Gastroesophageal sphincter (tissue), 4 donors: ENCODE measurements around the gene SRP68. TPM values are rescaled to one million over a fixed set of nuclear protein-coding genes. Genes with fewer than 3 reads are reported as not detected.

Experiments
- ATAC-seq: fragments of 150-250 bp; one replicate; pipeline ENCODE4 v1.9.1; 2016; ENCODE audit warnings: mild to moderate bottlenecking, moderate library complexity
- H3K27ac ChIP-seq, 4 donors: fragments of 200-600 bp; sonication (generic) in 3 of 4; 1 replicate in 3 of 4; 2 replicates in 1 of 4; pipeline ENCODE4 v1.5.1; 2016 to 2019
- H3K27me3 ChIP-seq: fragments of 200-600 bp; sonication (generic); one replicate; pipeline ENCODE4 v1.5.1; 2019
- H3K36me3 ChIP-seq, 2 donors: fragments of 200-600 bp; sonication (generic); one replicate each; pipeline ENCODE4 v1.5.1; 2019; ENCODE audit warnings: control low read depth in 1 of 2
- H3K4me1 ChIP-seq, 3 donors: fragments of 200-600 bp; sonication (generic); 1 replicate in 2 of 3; 2 replicates in 1 of 3; pipeline ENCODE4 v1.5.1; 2016 to 2019; ENCODE audit warnings: control low read depth in 2 of 3
- H3K4me3 ChIP-seq, 2 donors: fragments of 200-600 bp; sonication (generic); one replicate each; pipeline ENCODE4 v1.5.1; 2019; ENCODE audit warnings: mild to moderate bottlenecking in 1 of 2, moderate library complexity in 1 of 2
- H3K9me3 ChIP-seq, 3 donors: fragments of 200-600 bp; sonication (generic); one replicate each; pipeline ENCODE4 v1.5.1; 2017 to 2019; ENCODE audit warnings: control low read depth in 2 of 3
- EP300 ChIP-seq: sonication (generic); formaldehyde crosslinking; IDR thresholded peaks from one replicate; pipeline ENCODE4 v1.6.1; 2017; ENCODE audit warnings: antibody characterized with exemption, mild to moderate bottlenecking
- POLR2A ChIP-seq, 2 donors: fragments of 450-650 bp; IDR thresholded peaks; one replicate each; pipeline ENCODE4 v1.6.1; 2017; ENCODE audit warnings: antibody characterized with exemption in 2 of 2, mild to moderate bottlenecking in 2 of 2, moderate library complexity in 1 of 2
- POLR2AphosphoS5 ChIP-seq: sonication (generic); formaldehyde crosslinking; IDR thresholded peaks from one replicate; pipeline ENCODE4 v1.6.1; 2017; ENCODE audit warnings: antibody characterized with exemption
- WGBS, 2 donors: methylation state at CpG; one replicate each; pipeline ENCODE4 v1.1.5; 2018; ENCODE audit warnings: low coverage in 1 of 2; 5-methylcytosine and 5-hydroxymethylcytosine counted together
- total RNA-seq, 4 donors: library from RNA; depleted of rRNA; stranded (reverse); fragments of >200 nt; gene quantifications; one replicate each; pipeline ENCODE4 v1.1.0, GENCODE V29; 2016
- TF ChIP-seq, protein P1 (sequence below), 4 experiments: fragments of 200-600 bp in 2 of 4; fragments of 450-650 bp in 2 of 4; sonication (generic) in 1 of 4; IDR thresholded peaks; one replicate each; pipeline ENCODE4 v1.5.1; 2017 to 2019; ENCODE audit warnings: antibody characterized with exemption in 4 of 4, mild to moderate bottlenecking in 2 of 4, moderate library complexity in 2 of 4

Gene SRP68
- 10 to 100 TPM; 43.0 to 63.8 (median 48.7) TPM for total RNA-seq

DNA sequence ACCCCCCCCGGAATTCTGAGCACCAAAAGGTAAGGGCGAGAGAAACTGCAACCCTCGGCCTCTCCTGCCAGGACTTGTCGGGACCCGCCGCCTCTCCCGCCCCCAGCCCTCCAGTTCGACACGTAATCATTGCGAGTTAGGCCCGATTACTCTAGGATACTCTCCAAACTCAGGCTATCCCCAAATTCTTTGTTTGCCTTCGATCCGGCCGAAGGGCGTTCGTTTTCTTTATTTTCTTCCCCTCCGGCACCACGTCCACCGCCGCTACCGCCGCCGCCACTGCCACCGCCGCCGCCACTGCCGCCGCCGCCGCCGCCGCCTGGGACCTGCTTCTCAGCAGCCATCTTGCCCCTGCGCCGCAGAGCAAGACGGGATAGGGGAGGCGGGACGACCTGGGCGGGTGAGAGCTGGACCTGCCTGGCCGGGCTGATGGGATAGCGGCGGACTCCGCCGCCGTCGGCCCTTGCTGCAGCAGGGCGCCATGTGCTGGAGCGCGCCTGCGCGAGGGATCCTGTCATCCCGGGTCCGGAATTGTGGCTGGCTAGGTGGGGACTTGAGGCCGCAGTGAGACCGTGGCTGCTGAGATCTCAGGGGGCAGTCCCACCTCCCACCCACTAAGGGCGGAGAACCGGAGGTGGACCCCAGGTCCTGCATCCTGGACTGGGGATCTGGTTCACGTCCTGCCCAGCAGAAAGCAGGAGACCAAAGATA lies at the start of gene SRP68:
TSS of gene SRP68 (minus strand) at position 370 of the 711 bp plus-strand sequence. CDS start at position 344, 26 bp downstream.
- H3K9me3 ChIP-seq: no peaks in the 10 kb centered on the region
- H3K4me3 ChIP-seq: peak within 1 kb of the TSS; percentile 90 to 96
- H3K27ac ChIP-seq: peak within 1 kb of the TSS; percentile 56 to 85 (median 74)
- peak; percentile 98 for ATAC-seq
- peaks cover 41% of the 10 kb centered on the region for H3K27me3 ChIP-seq
- WGBS, 2 donors: 0% methylated on average over 15 to 27 of the region's 57 CpGs
- peaks cover 0 to 25% of the 10 kb centered on the region in 2 donors for H3K36me3 ChIP-seq
- TF ChIP-seq EP300 (no peak), POLR2AphosphoS5 (peak; percentile 63), POLR2A (IDR thresholded peaks at IDR 0.05) (peak; percentile 67)
- TF ChIP-seq, protein P1, sequence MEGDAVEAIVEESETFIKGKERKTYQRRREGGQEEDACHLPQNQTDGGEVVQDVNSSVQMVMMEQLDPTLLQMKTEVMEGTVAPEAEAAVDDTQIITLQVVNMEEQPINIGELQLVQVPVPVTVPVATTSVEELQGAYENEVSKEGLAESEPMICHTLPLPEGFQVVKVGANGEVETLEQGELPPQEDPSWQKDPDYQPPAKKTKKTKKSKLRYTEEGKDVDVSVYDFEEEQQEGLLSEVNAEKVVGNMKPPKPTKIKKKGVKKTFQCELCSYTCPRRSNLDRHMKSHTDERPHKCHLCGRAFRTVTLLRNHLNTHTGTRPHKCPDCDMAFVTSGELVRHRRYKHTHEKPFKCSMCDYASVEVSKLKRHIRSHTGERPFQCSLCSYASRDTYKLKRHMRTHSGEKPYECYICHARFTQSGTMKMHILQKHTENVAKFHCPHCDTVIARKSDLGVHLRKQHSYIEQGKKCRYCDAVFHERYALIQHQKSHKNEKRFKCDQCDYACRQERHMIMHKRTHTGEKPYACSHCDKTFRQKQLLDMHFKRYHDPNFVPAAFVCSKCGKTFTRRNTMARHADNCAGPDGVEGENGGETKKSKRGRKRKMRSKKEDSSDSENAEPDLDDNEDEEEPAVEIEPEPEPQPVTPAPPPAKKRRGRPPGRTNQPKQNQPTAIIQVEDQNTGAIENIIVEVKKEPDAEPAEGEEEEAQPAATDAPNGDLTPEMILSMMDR (IDR thresholded peaks at IDR 0.05): peak in 1 of 4 experiments; percentile 38
- peaks cover 0 to 72% (median 40%) of the 10 kb centered on the region in 3 donors for H3K4me1 ChIP-seq

DNA sequence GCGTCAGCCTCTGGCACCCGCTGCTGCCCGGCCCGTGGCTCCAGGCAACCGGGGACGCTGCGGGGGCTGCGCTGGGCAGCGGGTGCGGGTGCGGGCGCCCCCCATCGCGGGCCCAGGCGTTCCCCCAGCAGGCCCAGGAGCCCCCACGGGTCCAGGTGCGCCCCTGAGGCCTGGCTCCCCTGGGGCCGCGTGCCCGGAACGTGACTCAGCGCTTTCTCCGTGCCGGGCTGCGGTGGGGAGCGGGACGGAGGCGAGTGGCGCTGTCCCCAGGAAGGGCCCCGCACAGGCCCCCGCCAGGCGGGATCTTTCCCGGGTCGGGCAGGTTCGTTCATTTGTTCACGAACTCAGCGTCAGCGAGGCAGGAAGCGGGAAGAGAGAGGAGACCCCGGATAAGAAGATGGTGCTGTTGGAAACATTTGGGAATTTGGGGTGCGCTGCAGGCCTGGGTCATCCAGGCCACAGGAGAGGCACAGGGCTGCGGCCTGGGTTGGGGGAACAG lies 49.7 kb upstream of the SRP68 start:
- Histone ChIP-seq H3K4me3 (peak overlapping the region; percentile 20 to 49), H3K9me3 (no peaks in the 10 kb centered on the region), H3K27ac (peak overlapping the region in 1 of 4 donors; percentile 61), H3K4me1 (peaks cover 0 to 12% (median 5%) of the 10 kb centered on the region in 3 donors), H3K27me3 (peaks cover 11% of the 10 kb centered on the region), H3K36me3 (no peaks in the 10 kb centered on the region)
- peak; percentile 50 for ATAC-seq
- 51% methylated on average over 3 of the region's 42 CpGs; no CpG with 5 or more reads in 1 of the 2 donors for WGBS, 2 donors
- TF ChIP-seq EP300 (no peak), POLR2AphosphoS5 (no peak), POLR2A (IDR thresholded peaks at IDR 0.05) (no peak)
- TF ChIP-seq, protein P1 (IDR thresholded peaks at IDR 0.05): no peak

DNA sequence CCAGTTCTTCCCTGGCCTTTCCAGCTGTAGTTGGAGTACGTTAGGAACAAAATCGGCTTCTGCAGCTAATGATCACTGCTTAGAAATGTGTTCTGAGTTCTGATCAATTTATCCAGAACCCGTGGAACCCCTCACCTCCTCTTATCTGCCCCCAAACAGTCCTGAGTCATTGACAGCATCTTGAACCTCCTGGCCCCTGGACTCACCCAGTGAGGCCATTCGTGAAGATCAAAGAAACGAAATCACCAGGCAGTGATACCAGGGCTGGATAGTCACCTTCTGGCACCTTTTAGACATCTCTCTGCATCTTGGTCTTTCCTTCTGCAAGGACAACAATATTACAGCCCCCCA lies 48.3 kb upstream of the SRP68 start:
- no peaks in the 10 kb centered on the region for H3K9me3 ChIP-seq
- no peak overlapping the region for H3K4me3 ChIP-seq
- TF ChIP-seq POLR2AphosphoS5: no peak
- TF ChIP-seq, protein P1 (IDR thresholded peaks at IDR 0.05): no peak
- TF ChIP-seq POLR2A (IDR thresholded peaks at IDR 0.05): no peak
- no peak for TF ChIP-seq EP300
- H3K27me3 ChIP-seq: peaks cover 11% of the 10 kb centered on the region
- ATAC-seq: no peak
- H3K36me3 ChIP-seq: no peaks in the 10 kb centered on the region
- WGBS, 2 donors: 79 to 96% methylated on average over 2 to 4 of the region's 5 CpGs
- no peak overlapping the region for H3K27ac ChIP-seq
- peaks cover 0 to 12% (median 5%) of the 10 kb centered on the region in 3 donors for H3K4me1 ChIP-seq

DNA sequence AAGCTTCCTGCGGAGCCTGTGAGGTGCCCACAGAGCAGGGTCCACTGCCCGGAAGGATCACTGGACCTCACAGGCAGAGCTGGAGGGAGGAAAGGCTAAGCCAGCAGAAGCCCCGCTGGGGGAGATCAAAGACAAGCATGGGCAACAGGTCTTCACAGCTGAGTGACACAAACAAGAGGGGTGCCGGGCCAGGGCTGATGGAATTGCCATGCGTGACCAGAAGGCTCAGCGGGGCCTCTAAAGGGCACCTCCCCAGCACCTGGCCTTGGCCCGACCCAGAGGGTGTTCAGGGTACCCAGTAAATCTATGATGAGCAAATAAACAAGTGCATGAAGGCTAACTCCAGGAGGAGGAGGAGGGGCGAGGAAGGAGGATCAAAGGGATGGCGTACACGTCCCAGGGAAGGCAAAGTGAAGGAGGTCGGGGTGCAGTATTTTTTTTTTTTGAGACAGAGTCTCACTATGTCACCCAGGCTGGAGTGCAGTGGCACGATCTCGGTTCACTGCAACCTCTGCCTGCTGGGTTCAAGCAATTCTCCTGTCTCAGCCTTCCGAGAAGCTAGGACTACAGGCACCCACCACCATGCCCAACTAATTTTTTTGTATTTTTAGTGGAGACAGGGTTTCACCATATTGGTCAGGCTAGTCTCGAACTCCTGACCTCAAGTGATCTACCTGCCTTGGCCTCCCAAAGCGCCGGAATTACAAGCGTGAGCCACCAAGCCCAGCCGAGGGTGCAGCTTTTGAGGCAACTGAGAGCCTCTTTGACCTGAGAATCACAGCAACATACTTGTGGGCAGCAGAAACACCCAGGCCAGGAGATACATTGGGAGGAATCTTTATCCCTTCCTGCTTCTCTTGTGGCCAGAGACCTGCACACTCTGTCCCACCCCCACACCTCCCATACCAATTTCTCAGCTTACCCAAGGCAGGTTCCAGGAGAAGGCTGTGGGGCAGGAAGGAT lies 47.4 kb upstream of the SRP68 start:
- Histone ChIP-seq H3K4me1 (peaks cover 0 to 12% (median 5%) of the 10 kb centered on the region in 3 donors), H3K9me3 (no peaks in the 10 kb centered on the region), H3K27me3 (peaks cover 8% of the 10 kb centered on the region), H3K4me3 (no peak overlapping the region), H3K27ac (no peak overlapping the region), H3K36me3 (no peaks in the 10 kb centered on the region)
- WGBS, 2 donors: 85 to 86% methylated on average over 10 to 11 of the region's 19 CpGs
- no peak for ATAC-seq
- no peak for TF ChIP-seq POLR2A (IDR thresholded peaks at IDR 0.05)
- no peak for TF ChIP-seq POLR2AphosphoS5
- no peak for TF ChIP-seq EP300
- TF ChIP-seq, protein P1 (IDR thresholded peaks at IDR 0.05): no peak
